Measurements from ENCODE around the gene TK2. TPM values are rescaled to one million over a fixed set of nuclear protein-coding genes. Genes with fewer than 3 reads are reported as not detected.

The TK2 gene
- total and polyA plus RNA-seq, 4 donors, result 10.5 to 31.9 (median 21.0) TPM

GRCh38 chr16:66471716-66472393 is 78.1 kb downstream of the TK2 start:
- Histone ChIP-seq H3K27ac (ENCODE audit: low read depth in 1 of 2, low read length in 2 of 2) (no peak overlapping the region), H3K9me3 (ENCODE audit: control insufficient read depth in 4 of 4, low read length in 3 of 4) (no peaks in the 10 kb centered on the region), H3K9ac (ENCODE audit: low read depth in 1 of 2, low read length in 2 of 2) (no peak overlapping the region), H3K36me3 (ENCODE audit: control insufficient read depth in 4 of 4, insufficient read depth in 3 of 4, low read depth in 1 of 4, low read length in 3 of 4) (no peaks in the 10 kb centered on the region), H3K4me1 (ENCODE audit: control insufficient read depth in 4 of 4, insufficient read depth in 4 of 4, low read length in 3 of 4) (no peaks in the 10 kb centered on the region), H3K4me3 (ENCODE audit: low read depth in 1 of 3, low read length in 3 of 3) (no peak overlapping the region), H3K27me3 (ENCODE audit: control insufficient read depth in 4 of 4, insufficient read depth in 4 of 4, low read length in 3 of 4) (no peaks in the 10 kb centered on the region)
- no peak for TF ChIP-seq TAF1 (conservative IDR thresholded peaks at IDR 0.05)
- TF ChIP-seq YY1 (IDR thresholded peaks at IDR 0.05), result no peak
- no peak for TF ChIP-seq HNF4G (IDR thresholded peaks at IDR 0.05)
- no peak for TF ChIP-seq EGR1 (IDR thresholded peaks at IDR 0.05; ENCODE audit: low read depth in 2 of 2)
- TF ChIP-seq FOXA1 (IDR thresholded peaks at IDR 0.05), result no peak
- no peak for TF ChIP-seq RAD21 (IDR thresholded peaks at IDR 0.05)
- DNase-seq (ENCODE audit: low spot score), result no peak
- 94% methylated on average over 10 of the region's 10 CpGs for WGBS

- Histone ChIP-seq H3K36me3 (ENCODE audit: control insufficient read depth in 4 of 4, insufficient read depth in 3 of 4, low read depth in 1 of 4, low read length in 3 of 4) (no peaks in the 10 kb centered on the region), H3K4me1 (ENCODE audit: control insufficient read depth in 4 of 4, insufficient read depth in 4 of 4, low read length in 3 of 4) (no peaks in the 10 kb centered on the region), H3K4me3 (ENCODE audit: low read depth in 1 of 3, low read length in 3 of 3) (no peak overlapping the region), H3K9me3 (ENCODE audit: control insufficient read depth in 4 of 4, low read length in 3 of 4) (no peaks in the 10 kb centered on the region), H3K27ac (ENCODE audit: low read depth in 1 of 2, low read length in 2 of 2) (no peak overlapping the region), H3K27me3 (ENCODE audit: control insufficient read depth in 4 of 4, insufficient read depth in 4 of 4, low read length in 3 of 4) (no peaks in the 10 kb centered on the region), H3K9ac (ENCODE audit: low read depth in 1 of 2, low read length in 2 of 2) (no peak overlapping the region)
- no peak for TF ChIP-seq HNF4A (conservative IDR thresholded peaks at IDR 0.05)
- no peak for TF ChIP-seq RXRA (IDR thresholded peaks at IDR 0.05)
- no peak for TF ChIP-seq FOXA2 (IDR thresholded peaks at IDR 0.05)
- no peak for TF ChIP-seq YY1 (IDR thresholded peaks at IDR 0.05)
- TF ChIP-seq CTCF (IDR thresholded peaks at IDR 0.05; ENCODE audit: low read depth, low read length, missing input control), result no peak
- no peak for TF ChIP-seq NR2F2 (IDR thresholded peaks at IDR 0.05)
- no peak for TF ChIP-seq EGR1 (IDR thresholded peaks at IDR 0.05; ENCODE audit: low read depth in 2 of 2)
- no peak for TF ChIP-seq REST (IDR thresholded peaks at IDR 0.05)
- TF ChIP-seq SP1 (IDR thresholded peaks at IDR 0.05), result no peak
- TF ChIP-seq FOXA1 (IDR thresholded peaks at IDR 0.05), result no peak
- no peak for TF ChIP-seq RAD21 (IDR thresholded peaks at IDR 0.05)
- no peak for TF ChIP-seq ZBTB33 (IDR thresholded peaks at IDR 0.05)
- no peak for TF ChIP-seq HNF4G (IDR thresholded peaks at IDR 0.05)
- DNase-seq (ENCODE audit: low spot score), result no peak
- 97% methylated on average over 10 of the region's 10 CpGs for WGBS
These were observed 78.7 kb downstream of the TK2 start for GRCh38 chr16:66471264-66471663.

All from liver (tissue), 9 donors.